KG1 (cell line): Measurements from ENCODE around the gene SND1.

Experiments used
- DNase-seq: peaks from one replicate; lab custom pipeline; 2025; lab: John Stamatoyannopoulos, UW

Gene SND1

DNA sequence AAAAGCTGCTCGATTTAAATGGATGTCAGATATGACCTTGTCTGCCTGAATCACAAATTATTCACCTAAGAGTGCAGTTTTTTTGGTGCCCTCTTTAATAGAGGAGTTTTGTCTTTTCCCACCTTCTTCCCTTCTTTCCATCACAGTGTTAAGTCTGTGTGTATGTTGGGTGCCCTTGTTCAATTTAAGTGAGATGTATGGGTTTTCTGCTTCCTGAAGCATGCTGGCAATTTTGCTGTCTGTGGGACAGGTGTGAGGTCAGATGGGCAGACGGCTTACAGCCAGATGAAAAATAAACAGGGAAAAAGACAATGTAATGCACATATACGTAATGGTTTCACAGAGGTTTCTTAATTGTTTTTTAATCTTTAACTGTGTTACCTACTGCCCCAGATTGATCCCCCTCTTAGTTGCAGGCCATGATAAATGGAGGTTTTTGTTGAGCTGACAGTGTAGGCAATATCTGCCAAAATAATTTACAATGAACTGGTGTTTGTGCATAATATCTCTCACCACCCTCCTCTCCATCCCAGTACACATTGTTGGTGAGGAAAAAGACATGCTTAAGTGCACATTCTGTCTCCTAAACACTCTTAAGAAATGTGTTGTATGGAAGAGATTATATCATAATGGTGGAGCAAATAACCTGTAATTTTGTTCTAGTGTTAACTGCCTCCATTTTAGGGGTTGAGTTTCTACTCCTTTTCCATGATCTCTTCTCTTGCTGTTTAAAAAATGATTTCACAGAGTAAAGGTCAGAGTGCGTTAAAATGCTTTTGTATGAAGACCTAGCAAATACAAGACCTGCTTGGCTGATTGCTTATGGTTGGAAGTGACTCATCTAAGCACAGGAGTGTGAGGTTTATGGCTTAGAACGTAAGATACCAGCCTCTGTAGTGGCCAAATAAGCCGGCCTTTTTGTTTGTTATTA, 255.4 kb downstream of the SND1 start:
- no peak for DNase-seq

DNA sequence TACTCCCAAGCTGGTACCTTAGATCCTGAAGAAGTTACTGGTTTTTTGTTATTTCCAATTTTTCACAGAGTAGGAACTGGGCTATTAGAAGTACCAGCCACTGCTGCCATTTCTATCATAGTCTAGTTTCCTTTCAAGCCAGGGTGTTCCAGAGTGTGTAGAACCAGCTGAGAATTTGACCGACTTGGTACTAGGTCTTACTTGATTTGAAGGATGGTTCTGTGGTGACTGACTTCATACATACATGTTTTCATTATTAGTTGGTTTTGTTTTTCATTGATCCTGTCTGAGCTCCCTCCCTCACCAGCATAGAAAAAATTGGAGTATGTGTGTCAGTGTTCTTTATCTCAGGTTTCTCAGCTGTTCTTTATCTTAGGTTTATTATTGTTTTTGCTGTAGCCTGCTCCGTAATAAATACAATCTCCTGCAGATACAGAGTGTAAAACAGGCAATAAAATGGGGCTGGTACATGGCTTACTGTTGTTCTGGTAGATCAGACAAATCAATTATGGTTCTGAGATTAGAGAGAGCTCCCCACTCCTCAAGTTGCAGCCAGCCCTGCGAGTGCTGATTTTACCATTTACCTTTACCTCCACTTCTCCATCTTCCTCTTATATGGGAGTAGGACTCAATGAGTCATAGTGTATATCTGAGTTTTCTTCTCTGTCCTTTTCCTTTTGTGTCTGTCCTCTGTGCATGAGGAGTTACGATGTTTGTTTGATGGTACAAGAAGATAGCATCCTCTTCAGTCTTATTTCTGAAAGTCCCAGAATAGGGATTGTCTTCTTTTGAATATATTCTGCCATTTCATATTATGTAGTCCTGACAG, 256.6 kb downstream of the SND1 start:
- no peak for DNase-seq

DNA sequence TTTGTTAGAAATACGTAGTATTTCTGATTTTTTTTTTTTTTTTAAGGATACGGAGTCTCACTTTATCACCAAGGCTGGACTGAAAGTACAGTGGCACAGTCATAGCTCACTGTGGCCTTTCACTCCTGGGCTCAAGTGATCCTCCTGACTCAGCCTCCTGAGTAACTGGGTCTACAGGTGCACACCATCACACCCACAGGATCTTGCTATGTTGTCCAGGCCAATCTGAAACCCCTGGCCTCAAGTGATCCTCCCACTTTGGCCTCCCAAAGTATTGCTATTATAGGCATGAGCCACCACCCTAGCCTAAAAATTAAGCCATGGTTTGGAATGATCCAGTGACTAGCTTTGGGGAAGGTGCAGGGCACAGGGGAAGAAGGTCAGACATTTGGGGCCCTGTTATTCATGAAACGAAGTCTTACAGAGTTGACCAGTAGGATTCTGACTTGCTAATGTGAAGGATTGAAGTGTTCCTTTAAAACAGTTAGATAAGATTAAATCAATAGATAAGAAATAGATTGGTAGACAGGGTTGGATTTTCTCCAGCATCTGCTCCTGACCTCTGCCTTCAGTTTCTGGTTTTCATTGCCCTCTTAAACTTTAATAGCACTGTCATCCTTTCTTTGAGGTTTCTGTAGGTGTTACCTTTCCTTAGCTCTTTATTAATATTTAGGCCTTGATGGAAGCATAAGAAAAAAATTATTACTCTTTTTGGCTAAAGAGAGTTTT, 257.6 kb downstream of the SND1 start:
- DNase-seq, result no peak

DNA sequence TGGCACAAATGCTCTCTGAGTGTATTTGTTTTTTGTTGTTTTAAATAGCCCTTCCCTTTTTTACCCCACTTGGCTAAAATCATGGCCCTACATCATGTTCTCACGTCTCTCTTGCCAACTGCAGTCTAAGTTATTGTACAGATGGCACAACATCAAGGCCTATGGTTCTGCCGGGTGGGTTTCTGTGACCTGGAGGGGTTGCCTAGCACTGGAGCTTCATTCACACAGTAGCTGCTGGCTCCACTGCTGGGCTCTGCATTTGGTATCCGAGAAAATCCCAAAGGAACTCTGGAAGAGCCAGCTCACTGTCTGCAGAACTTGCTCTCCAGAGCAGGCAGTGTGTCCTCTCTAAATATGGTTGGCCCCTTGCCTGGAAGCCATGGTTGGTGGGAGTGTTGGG, 258.7 kb downstream of the SND1 start:
- no peak for DNase-seq

DNA sequence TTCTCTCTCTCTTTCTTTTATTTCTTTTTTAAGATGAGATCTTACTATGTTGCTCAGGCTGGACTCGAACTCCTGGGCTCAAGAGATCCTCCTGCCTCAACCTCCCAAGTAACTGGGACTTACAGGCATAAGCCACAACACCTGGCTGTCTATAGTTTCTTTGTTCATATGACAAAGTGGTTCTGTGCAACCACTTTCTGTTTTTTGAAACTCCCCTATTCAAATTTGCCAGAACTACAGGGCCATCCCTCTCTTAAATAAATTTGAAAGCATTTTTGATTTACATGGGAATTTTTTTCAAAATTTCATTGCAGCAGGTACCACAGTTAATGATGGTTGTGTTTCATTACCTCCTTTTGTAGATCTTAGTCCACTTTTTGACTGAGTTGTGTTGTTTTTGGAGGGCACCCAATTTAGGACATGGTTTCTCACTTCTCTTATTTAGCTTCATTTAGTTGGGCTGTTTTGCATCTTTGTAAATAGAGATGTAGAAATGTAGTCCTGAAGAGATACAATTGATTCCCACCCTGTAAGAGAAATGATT, 260.0 kb downstream of the SND1 start:
- DNase-seq, result no peak

DNA sequence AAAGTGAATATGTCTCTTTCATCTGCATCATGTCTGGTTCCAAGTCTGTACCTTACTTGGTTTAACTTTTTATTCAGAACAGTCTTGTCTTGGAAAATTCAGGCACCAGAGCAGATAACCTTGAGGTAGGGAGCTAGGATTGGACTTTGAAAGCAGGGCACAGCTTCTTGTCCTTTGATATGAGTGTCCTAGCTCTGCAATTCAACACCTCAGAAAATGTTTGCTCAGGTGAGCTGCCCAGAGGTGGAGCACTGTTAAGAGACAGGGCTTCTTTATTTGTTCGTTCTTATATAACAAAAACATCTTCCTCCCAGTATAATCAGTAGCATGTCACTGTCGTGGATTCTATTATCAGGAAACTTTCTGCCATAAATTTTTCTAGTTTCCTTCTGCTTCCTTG, 260.9 kb downstream of the SND1 start:
- no peak for DNase-seq

DNA sequence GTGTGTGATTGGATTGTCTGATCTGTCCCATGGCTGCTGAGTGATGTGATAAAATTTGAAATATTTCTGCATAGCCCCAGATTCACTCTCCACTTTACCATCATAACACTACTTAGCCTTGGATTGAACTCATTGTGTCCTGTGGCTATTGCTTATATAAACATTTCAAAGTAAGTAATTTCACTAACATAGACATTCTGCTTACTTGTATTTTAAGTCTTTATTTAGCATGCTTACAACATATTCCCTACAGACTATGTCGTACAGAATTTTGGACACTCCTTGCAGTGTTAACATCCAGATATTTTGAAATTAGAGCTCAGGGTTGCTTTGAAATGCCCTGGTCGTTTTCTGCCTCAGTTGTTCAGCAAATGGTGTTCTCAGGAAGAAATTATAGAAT, 261.7 kb downstream of the SND1 start:
- DNase-seq, result no peak

DNA sequence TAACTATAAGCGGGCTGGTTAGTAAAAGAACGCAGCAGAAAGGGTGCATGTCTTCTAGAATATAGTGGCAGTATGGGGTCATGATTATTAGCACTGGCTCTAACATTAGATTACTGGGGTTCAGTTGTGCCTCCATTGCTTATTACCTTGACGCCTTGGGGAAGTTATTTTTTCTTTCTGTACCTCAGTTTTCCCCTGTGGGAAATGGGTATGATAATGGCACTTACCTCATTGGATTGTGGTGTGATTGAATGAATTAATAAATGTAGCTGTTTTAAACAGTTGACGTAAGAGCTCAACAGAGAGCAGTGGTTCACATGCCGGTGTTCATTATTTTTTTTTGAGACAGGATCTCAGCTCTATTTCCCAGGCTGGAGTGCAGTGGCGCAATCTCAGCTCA, 262.7 kb downstream of the SND1 start:
- no peak for DNase-seq

DNA sequence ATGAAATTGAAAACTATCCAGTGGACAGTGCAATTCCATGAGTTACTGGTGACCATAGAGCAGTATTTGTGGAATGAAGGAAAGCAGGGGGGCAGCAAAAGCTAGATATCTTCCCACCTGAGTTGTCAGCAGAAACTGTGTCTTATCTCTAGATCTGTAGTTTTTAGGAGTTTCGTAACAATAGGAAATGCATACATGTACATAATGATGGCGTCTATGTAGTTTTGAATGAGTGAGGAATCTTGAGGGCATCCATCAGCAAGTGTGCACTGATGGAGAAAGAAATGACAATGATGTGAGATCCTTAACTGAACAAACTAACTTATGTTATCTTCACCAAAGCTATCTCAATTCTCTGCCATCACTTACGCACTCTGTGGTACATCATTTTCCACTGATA, 264.7 kb downstream of the SND1 start:
- no peak for DNase-seq

DNA sequence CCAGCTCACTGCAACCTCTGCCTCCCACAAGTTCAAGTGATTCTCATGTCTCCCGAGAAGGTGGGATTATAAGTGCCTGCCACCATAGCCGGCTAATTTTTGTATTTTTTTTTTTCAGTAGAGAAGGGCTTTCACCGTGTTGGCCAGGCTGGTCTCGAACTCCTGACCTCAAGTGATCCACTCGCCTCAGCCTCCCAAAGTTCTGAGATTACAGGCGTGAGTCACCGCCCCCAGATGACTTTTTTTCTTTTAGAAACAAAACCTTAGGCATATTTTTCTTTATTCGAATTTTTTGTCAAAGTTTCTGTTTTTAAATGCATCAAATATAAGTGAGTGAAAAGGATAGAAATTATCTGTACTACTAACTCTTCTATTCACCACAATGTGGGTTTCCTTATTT, 266.1 kb downstream of the SND1 start:
- no peak for DNase-seq

DNA sequence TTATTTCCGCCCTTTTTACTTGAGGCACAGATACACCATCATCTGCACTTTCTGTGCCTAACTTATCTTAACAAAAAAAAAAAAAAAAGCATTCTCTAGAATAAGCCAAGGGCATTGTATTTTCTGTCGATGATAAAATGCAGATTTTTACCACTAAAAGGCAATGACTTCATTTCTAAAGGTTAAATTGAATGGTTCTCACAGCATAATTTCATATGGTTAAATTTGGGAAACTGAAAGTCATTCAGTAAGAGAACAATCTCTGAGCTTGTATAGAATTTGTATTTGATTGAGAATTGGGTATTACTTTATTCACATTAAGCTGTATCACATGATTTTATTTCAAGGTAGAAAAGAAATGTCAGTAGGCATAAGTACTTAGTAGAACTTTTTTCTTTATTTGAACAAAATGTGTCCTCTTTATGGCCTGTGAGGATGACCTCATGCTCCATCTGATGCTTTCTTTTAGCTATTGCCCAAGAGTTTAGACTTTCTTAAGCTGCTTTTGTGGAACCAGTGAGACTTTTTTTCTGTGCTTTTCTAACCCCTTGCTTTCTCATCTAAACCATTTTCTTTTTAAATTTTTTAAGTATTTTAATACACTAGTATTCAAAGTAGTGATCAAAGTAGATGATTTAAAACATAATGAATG, 268.9 kb downstream of the SND1 start:
- DNase-seq, result no peak

DNA sequence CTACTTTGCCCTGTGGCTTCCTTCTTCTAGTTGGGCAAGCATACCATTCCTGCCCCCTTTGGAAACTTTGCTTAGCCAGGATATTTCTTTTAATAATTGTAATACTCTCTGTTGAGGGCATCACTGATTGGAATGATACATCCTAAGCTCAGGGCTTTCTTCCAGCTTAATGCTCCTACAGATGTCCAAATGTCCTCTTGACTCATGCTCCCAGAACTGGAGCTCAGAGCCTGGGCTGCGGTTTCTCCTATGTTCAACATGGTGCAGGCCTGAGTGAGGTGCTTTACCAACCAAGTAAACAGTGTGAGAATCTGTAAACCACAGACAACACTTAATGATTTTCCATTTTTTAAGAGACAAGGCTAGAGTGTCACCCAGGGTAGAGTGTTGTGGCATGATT, 270.7 kb downstream of the SND1 start:
- no peak for DNase-seq

DNA sequence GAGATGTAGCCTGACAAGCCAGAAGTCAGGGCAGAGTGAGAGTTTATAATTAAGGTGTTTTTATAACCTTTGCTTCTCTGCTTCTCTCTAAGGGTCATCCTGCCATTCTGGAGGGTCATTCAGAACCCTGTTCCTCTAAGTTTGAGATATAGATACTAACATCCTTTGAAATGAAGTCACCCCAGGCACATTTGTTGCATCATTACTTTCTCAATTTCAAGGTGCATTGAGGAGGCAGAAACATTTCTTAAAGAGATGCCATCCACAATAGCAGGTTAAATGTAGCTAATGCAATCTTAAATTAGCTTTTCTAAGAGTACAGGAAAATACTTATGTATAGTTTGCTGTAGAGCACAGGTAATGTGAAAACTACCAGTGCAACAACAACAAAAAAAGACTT, 272.9 kb downstream of the SND1 start:
- DNase-seq, result no peak

DNA sequence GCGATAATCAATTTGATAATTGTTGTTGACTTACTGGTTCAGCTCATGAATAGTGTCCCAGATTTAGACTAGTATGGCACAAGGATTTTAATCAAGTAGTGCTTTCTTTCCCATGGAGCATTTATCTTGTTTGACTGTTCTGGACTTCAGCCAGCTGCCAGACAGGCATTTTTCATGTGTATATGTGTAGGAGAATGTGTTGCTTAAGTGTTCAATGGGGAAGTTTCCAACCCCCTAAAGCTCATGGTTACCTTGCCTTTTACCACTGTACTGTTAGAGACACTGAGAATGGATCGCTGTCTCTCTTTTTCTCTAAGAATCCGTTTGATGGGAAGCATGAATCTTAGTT, 275.3 kb downstream of the SND1 start:
- no peak for DNase-seq

DNA sequence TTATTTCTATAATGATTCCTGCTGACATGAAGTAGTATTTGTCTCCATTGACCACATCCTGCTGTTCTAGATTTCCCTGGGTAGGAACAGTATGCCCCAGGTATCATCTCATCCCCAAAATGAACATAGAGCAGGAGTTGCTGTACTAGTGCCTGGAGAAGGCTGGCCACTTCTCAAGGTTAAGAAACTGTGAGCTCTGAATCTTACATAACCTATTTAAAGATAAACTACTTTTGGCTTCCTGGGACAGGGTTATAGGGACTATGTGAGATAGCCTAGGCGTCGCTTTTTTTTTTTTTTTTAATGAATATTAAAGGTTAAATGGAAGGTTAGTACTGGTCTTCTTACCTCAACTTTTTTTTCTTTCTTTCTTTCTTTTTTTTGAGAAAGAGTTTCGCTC, 276.2 kb downstream of the SND1 start:
- DNase-seq, result no peak

DNA sequence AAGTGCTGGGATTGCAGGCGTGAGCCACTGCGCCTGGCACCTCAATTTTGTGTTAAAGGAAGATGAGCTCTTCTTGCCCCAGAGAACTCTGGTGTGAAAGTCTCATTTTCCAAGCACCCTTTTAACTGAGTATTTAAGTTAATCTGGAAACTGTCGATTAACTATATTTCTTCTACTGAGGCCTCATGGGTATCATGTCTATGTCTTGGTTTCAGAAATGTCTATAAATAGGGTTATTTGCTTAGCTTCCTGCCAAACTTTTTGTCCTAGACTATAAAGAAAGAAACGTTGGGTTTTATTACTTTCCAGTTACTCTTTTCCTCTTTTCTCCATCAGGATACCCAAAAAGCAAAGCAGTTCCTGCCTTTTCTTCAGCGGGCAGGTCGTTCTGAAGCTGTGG, 276.9 kb downstream of the SND1 start:
- no peak for DNase-seq

DNA sequence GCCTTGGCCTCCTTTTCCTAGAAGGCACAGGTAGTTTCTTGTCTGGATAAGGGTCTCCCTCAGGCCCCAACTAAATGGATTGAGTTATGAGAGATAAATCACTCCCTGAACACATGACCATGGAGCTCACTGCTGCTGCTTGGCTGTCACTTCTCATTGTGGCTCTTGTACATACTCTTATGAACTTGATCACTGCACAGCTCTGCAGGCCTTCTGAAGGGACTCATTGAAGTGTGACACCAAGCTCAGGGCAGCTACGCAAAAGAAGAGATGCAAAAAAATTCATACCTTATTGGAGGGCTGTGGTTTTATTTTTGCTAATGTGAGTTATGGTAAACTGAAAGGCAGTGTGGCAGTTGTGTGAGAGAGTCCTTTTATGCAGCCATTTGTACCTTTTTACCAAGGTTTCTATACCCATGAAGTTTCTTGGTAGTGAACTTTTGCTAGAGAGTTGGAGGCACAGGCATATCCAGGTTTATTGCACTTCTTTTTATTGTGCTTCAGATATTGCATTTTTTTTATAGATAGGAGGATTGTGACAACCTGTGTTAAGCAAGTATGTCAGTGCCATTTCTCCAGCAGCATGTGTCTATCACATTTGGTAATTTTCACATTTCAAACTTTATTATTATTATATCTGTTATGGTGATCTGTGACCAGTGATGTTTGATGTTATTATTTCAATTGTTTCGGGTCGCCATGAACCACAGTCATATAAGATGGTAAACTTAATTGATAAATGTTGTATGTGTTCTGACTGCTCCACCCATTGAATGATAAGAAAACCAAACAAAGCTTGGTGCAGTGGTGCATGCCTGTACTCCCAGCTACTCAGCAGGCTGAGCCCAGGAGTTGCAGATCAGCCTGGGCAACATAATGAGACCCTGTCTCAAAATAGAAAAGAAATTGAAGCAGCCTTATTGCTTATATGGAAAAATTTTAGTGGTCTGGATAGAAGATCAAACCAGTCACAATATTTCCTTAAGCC, 278.6 kb downstream of the SND1 start:
- no peak for DNase-seq

DNA sequence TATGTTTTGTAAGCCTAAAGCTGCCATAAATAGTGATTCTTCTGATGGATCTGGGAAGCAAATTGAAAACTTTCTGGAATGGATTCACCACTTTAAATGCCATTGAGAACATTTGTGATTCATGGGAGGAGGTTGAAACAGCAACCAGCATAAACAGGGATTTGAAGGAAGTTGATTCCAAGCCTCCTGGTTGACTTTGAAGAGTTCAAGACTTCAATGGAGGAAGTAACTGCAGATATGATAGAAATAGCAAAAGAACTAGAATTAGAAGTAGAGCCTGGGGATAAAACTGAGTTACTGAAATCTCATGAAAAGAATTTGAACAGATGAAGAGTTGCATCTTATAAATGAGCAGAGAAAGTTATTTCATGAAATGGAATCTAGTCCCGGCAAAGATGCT, 280.1 kb downstream of the SND1 start:
- no peak for DNase-seq

DNA sequence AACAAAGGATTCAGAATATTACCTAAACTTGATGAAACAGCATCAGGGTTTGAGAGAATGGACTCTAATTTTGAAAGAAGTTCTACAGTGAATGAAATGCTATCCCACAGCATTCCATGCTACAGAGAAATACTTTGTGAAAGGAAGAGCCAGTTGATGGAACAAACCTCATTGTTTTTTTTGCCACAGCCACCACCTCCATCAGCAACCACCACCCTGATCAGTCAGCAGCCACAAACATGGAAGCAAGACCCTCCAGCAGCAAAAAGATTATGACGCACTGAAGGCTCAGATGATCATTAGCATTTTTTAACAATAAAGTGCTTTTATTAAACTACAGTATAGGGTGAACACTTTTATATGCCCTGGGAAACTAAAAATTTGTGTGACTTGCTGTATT, 280.5 kb downstream of the SND1 start:
- DNase-seq, result no peak

DNA sequence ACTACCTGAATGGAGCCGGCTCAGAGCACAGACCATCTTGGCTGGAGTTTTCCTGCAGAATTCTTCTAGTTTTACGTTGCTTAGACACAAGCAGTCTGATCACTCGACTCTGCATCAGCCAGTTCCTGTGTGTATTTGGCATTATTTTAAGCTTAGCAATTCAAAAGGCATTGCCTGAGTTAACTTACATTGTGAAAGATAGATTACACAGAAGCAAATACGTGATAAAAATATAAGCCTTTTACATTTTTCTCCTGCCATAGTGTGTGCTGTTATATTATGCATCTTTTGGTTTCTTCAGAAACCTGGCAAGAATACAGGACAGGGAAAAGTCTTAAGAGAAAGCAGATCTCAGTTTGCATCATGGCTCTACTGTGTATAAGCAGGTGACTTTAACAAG, 281.2 kb downstream of the SND1 start:
- DNase-seq, result no peak

DNA sequence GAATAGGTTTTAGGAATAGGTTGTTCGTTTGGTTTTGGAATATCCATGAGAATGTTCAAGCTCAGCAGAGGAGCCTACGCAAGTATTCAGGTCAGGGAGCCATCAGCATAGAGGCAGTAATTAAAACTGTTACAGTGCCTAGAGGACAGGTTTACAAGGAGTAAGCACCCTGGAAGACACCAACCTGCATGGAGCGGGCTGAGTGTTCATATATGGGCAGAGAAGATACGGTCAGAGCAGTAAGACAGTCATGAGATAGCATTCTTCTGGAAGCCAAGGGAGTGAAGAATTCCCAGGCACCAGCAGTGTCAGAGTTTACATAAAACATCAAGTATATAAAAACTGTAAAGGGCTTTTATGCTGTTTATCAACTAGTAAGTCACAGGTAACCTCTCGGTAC, 282.7 kb downstream of the SND1 start:
- DNase-seq, result no peak
